Activated naive CD4-positive, alpha-beta T cell treated with anti-CD3 and anti-CD28 coated beads for 36 hours (primary cell): ENCODE results near the gene GARS1. TPM values are rescaled to one million over a fixed set of nuclear protein-coding genes. Genes with fewer than 3 reads are reported as not detected.

Source experiments
- CTCF ChIA-PET: fragments of 350-600 bp; sonication (Branson Sonifier 250); formaldehyde crosslinking; loops from one replicate; lab custom pipeline; 2021; ENCODE audit warnings: antibody characterized with exemption; lab: Charles Lee
- DNase-seq: peaks from one replicate; pipeline ENCODE4 v3.0.0-alpha.2; 2020
- H3K27ac Mint-ChIP-seq: one replicate; pipeline ENCODE4 v1.8.0; 2021; ENCODE audit warnings: mild to moderate bottlenecking, mixed read lengths
- H3K27me3 Mint-ChIP-seq: one replicate; pipeline ENCODE4 v1.8.0; 2021; ENCODE audit warnings: low read depth, mixed read lengths
- H3K36me3 Mint-ChIP-seq: one replicate; pipeline ENCODE4 v1.8.0; 2021; ENCODE audit warnings: low read depth, mixed read lengths
- H3K4me1 Mint-ChIP-seq: one replicate; pipeline ENCODE4 v1.8.0; 2021; ENCODE audit warnings: low read depth, mixed read lengths
- H3K4me3 Mint-ChIP-seq: one replicate; pipeline ENCODE4 v1.8.0; 2021; ENCODE audit warnings: mild to moderate bottlenecking, moderate library complexity, mixed read lengths
- H3K9me3 Mint-ChIP-seq: one replicate; pipeline ENCODE4 v1.8.0; 2021; ENCODE audit warnings: mixed read lengths
- intact Hi-C: fragments of 100-400 bp; cut with micrococcal nuclease; formaldehyde crosslinking; loops from one replicate; pipeline ENCODE4 v1.15.1; 2023
- total RNA-seq, 2 experiments: library from RNA; stranded (reverse); gene quantifications; one replicate each; pipeline ENCODE4 v1.2.3, GENCODE V29; 2021

Gene GARS1
- total RNA-seq, 2 experiments from 2014 or later = 367 to 385 TPM

DNA sequence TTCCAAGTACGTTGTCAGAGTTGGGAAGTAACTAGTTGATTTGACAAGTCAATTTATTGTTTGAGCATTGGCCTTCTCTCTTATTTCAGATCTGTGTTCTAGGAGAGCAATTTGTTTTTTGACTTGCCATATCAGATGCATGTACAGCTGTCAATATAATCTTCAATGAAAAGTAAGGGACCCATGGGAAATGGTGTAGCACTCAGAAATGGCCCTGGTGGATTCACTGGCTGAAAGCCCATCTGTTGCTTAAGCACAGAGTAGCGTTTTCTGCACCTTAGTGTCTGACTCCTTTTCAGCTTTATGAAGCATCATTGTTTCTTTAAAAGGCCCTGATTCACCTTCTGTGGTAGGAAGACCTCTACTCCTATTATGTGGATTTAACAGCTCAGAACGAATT lies 10.2 kb downstream of the GARS1 start:
- Mint-ChIP-seq H3K4me1 (peaks cover 41% of the 10 kb centered on the region), H3K9me3 (no peaks in the 10 kb centered on the region), H3K27me3 (no peaks in the 10 kb centered on the region), H3K36me3 (peaks cover 71% of the 10 kb centered on the region), H3K27ac (no peak overlapping the region), H3K4me3 (no peak overlapping the region)
- CTCF ChIA-PET = interaction anchor here (1.1 kb wide), 1 partner anchor 8 kb away, joined by 6 read pairs; no protein-coding TSS in a partner anchor
- DNase-seq = no peak
- intact Hi-C loops = no loop called here

DNA sequence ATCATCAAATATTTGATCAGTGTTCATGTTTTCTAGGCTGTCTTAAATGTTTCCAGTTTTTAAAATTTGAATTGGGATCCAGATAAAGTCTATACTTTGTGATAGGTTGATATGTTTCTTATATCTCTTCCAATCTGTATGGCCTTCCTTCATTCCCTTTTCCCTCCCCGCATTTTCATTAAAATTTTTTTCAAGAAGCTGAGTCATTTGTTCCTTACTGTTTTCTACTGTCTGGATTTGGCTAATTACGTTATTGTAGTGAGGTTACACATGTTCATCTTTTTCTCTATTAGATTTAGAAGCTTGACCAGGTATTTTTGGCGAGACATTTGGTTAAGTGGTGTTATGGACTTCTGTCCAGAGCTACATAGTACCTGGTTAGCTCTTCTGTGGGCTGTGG lies 11.2 kb downstream of the GARS1 start:
- CTCF ChIA-PET = no interaction called here
- H3K27me3 Mint-ChIP-seq = no peaks in the 10 kb centered on the region
- no peak overlapping the region for H3K27ac Mint-ChIP-seq
- no peak overlapping the region for H3K4me3 Mint-ChIP-seq
- H3K9me3 Mint-ChIP-seq = no peaks in the 10 kb centered on the region
- H3K36me3 Mint-ChIP-seq = peaks cover 67% of the 10 kb centered on the region
- DNase-seq = no peak
- intact Hi-C loops = no loop called here
- peaks cover 39% of the 10 kb centered on the region for H3K4me1 Mint-ChIP-seq

DNA sequence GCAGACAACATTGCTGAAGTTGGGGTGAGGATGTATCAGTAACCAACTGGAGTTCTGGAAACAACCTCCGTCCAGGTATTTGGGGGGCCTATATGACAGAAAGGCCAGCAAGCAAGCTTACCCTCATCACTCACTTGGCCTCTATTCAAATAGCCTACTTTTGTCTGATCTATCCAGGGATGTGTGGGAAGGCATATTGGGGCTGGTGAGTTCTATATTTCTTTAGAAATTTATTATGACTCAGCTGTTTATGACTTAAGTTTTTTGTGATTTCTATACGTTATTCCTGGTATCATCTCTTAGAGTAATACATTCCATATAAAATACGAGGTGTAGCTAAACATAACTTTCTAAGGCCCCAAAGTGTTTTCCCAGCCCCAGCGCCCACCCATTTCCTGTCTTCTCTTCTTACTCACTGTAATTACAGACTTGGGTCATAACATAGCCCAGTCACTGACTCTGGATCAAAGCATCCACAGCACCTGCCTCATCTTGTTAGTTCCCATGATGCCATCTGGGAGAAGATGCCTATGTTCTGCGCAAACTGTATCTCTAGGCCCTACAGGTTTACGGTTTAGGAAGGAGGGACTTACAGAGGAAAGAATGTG lies 18.1 kb downstream of the GARS1 start:
- Mint-ChIP-seq H3K36me3 (peaks cover 69% of the 10 kb centered on the region), H3K9me3 (no peaks in the 10 kb centered on the region), H3K27me3 (no peaks in the 10 kb centered on the region), H3K27ac (peak overlapping the region; percentile 66), H3K4me1 (peaks cover 34% of the 10 kb centered on the region), H3K4me3 (no peak overlapping the region)
- DNase-seq = no peak
- CTCF ChIA-PET = interaction anchor here (0.7 to 1.5 kb wide), 3 partner anchors 8 to 22 kb away, joined by 3 to 6 read pairs (median 4); no protein-coding TSS in a partner anchor
- intact Hi-C loops = loop anchor here (1.0 to 2.0 kb wide), 2 partner anchors 15 to 16 kb away; no protein-coding TSS in a partner anchor

DNA sequence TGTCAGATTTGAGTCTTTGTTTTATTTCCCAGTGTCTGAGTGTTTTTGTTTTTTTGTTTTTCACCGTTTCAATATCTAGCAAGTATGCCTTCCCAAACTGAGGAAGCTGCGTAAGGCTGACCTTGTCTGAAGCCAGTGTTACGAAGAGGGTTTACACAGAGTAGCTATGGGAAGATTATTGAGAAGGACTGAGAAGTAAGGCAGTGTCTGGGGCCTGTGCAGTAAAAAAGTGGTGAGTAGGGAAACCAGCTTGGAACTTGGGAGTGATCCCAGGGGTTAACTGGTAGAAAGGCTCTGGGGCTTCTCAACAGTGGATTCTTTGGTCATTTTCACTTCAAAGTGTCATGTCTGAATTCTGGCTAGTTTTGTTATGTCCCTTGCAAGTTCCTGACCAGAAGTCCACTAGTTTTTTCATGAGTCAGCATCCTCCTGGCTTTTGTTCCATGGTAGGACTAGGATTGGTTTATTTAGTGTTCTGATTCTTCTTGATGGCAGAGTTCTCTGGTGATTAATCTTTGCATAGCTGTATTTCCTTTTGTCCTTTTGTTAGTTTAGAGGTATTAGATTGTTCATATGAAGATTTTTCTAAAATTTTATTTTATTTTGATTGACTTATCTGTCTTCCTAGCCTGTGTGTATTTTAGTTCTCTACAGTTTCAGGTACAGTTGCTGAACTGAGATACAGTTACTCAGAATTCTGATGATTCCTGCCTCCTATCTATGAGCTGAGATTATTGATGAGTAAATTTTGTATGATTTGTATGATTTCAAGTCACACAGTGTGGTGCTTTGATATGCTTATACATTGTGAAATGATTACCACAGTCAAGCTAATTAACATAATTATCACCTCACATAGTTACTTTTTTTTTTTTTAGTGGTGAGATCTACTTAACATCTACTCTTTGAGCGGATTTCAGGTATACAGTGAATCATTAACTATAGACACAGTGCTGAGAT lies 19.0 kb downstream of the GARS1 start:
- Mint-ChIP-seq H3K4me1 (peaks cover 34% of the 10 kb centered on the region), H3K9me3 (no peaks in the 10 kb centered on the region), H3K4me3 (no peak overlapping the region), H3K27me3 (no peaks in the 10 kb centered on the region), H3K27ac (peak overlapping the region; percentile 66), H3K36me3 (peaks cover 68% of the 10 kb centered on the region)
- intact Hi-C loops = loop anchor here (1.0 to 2.0 kb wide), 2 partner anchors 15 to 16 kb away; no protein-coding TSS in a partner anchor
- no peak for DNase-seq
- CTCF ChIA-PET = interaction anchor here (0.7 to 1.5 kb wide), 3 partner anchors 9 to 21 kb away, joined by 3 to 6 read pairs (median 4); no protein-coding TSS in a partner anchor

DNA sequence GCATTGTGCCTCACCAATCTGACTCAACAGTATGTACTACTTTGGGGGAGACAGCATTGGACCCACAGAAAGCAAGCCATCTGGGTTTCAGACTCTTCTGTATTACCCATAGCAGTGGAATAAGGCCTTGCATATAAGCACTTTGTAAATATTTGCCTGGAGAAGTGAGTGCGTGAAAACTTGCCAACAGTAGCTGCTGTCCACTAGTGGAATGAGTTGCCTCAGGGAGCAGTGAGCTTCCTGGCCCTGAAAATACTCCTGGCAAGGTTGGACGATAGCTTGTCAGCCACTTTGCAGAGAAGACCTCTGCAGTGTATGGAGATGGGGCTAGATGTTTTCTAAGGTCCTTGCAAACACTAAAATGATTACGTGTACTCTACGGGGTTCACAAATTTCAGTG lies 21.6 kb downstream of the GARS1 start:
- intact Hi-C loops = no loop called here
- Mint-ChIP-seq H3K4me1 (peaks cover 26% of the 10 kb centered on the region), H3K27ac (no peak overlapping the region), H3K27me3 (no peaks in the 10 kb centered on the region), H3K4me3 (no peak overlapping the region), H3K36me3 (peaks cover 69% of the 10 kb centered on the region), H3K9me3 (no peaks in the 10 kb centered on the region)
- no peak for DNase-seq
- CTCF ChIA-PET = no interaction called here

DNA sequence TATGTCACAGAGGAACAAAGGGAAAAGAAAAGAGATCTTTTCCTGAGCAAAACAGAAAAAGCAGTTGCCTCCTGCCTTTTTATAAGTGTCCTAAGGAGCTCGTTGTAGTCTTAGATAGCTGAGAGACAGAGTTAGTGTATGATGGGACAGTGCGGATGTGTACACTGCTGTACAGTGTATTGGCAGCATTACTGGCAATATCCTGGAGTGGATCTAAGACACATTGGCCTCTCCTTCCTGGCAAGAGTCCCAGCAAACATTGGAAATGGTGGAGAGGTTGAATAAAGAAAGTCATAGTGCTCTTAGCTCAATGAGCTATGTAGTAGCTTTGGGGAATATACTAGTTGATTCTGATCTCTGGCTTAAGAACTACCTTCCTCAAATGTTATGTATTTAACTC lies 22.7 kb downstream of the GARS1 start:
- CTCF ChIA-PET = no interaction called here
- no peak overlapping the region for H3K4me3 Mint-ChIP-seq
- H3K27me3 Mint-ChIP-seq = no peaks in the 10 kb centered on the region
- H3K27ac Mint-ChIP-seq = no peak overlapping the region
- H3K4me1 Mint-ChIP-seq = peaks cover 18% of the 10 kb centered on the region
- intact Hi-C loops = no loop called here
- peaks cover 72% of the 10 kb centered on the region for H3K36me3 Mint-ChIP-seq
- no peak for DNase-seq
- H3K9me3 Mint-ChIP-seq = no peaks in the 10 kb centered on the region

DNA sequence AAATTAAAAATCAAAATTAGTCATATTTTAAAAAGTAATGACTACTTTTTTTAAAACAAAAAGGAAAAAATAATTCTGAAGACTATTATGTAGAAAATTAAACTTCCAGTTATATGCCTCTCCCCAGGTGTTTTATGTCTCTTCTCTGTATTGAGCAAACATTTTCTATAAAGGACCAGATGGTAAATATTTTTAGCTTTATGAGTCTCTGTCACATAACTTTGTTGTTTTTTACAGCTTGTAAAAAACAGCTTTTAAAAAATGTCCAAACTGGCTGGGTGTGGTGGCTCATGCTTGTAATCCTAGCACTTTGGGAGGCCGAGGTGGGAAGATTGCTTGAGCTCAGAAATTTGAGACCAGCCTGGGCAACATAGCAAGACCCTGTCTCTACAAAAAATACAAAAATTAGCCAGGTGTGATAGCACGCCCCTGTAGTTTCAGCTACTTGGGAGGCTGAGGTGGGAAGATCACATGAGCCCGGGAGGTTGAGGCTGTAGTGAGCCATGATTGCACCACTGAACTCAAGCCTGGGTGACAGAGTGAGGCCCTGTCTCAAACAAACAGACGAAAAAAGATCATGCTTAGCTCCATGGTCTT lies 23.5 kb downstream of the GARS1 start:
- no peaks in the 10 kb centered on the region for H3K9me3 Mint-ChIP-seq
- H3K4me1 Mint-ChIP-seq = peaks cover 9% of the 10 kb centered on the region
- H3K4me3 Mint-ChIP-seq = no peak overlapping the region
- intact Hi-C loops = no loop called here
- CTCF ChIA-PET = no interaction called here
- no peak for DNase-seq
- no peak overlapping the region for H3K27ac Mint-ChIP-seq
- H3K27me3 Mint-ChIP-seq = no peaks in the 10 kb centered on the region
- H3K36me3 Mint-ChIP-seq = peaks cover 69% of the 10 kb centered on the region

DNA sequence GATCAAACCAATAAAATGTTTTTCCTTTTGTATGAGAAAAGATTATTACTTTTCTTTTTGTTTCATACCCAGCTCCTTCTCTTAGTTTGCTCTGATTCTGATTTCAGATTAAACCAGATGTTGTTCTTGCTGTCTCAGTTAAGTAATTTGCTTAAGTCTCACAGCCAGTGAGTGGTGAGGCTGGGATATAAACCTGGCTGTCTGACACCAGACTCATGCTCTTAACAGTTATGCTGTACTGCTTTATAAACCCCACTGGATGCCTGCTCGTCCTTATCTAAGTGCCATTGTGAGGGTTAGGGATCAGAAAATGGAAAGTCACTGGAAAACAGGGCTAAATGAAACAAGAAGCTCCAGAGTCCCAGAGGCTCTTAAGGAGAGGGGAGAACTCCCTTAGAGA lies 24.3 kb downstream of the GARS1 start:
- H3K27ac Mint-ChIP-seq = no peak overlapping the region
- intact Hi-C loops = no loop called here

DNA sequence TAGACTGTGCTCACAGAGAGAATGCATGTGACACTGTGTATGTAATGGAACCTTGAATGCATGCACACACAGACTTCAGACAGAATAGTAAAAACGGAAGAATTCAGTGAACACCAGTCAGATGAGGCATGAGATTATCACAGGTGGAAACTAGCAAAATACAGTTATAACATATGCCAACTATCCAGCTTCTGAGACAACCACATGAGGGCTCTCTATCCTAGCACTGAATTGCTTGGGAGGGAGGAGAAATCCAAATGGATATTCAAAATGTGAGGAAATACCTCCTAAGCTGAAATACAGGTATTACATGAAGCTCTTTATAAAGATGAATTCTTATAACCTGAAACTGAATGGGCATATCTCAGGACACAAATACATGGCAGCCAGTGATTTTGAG lies 30.6 kb downstream of the GARS1 start:
- no peak for DNase-seq
- H3K27ac Mint-ChIP-seq = no peak overlapping the region
- no peaks in the 10 kb centered on the region for H3K27me3 Mint-ChIP-seq
- H3K4me1 Mint-ChIP-seq = no peaks in the 10 kb centered on the region
- no peak overlapping the region for H3K4me3 Mint-ChIP-seq
- peaks cover 73% of the 10 kb centered on the region for H3K36me3 Mint-ChIP-seq
- H3K9me3 Mint-ChIP-seq = no peaks in the 10 kb centered on the region
- intact Hi-C loops = no loop called here
- CTCF ChIA-PET = no interaction called here

More for the DNA sequence above, 24.3 kb downstream of the GARS1 start:
- no peak for DNase-seq
- Mint-ChIP-seq H3K9me3 (no peaks in the 10 kb centered on the region), H3K27me3 (no peaks in the 10 kb centered on the region), H3K36me3 (peaks cover 68% of the 10 kb centered on the region), H3K4me3 (no peak overlapping the region), H3K4me1 (peaks cover 3% of the 10 kb centered on the region)
- CTCF ChIA-PET = interaction anchor here (0.9 to 1.1 kb wide), 2 partner anchors 64 to 121 kb away, joined by 3 to 5 read pairs; partner anchors contain the start of gene CRHR2

DNA sequence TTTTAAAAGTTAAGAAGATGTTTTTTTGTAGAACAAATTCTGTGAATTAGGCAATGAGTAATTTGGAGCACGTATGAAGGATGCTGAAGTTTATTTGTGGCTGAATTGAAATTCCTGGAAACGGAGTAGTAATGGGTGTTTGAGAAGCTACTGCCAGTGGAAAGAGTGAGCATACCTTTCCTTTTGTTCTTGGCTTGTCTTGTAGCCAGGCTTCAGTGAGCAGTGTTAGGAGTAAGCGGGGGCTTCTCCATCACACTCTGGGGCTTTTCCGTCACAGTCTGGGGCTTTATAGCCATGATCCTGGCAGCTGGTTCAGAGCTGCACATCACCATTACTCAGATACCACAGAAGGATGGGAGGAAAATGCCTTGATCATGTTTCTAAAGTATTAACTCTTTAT lies 32.3 kb downstream of the GARS1 start:
- Mint-ChIP-seq H3K27ac (peak overlapping the region; percentile 36), H3K9me3 (no peaks in the 10 kb centered on the region), H3K4me1 (no peaks in the 10 kb centered on the region), H3K27me3 (no peaks in the 10 kb centered on the region), H3K36me3 (peaks cover 76% of the 10 kb centered on the region), H3K4me3 (no peak overlapping the region)
- intact Hi-C loops = no loop called here
- CTCF ChIA-PET = interaction anchor here (0.6 to 2.5 kb wide), 2 partner anchors 51 to 113 kb away, joined by 4 to 9 read pairs; no protein-coding TSS in a partner anchor
- DNase-seq = no peak

DNA sequence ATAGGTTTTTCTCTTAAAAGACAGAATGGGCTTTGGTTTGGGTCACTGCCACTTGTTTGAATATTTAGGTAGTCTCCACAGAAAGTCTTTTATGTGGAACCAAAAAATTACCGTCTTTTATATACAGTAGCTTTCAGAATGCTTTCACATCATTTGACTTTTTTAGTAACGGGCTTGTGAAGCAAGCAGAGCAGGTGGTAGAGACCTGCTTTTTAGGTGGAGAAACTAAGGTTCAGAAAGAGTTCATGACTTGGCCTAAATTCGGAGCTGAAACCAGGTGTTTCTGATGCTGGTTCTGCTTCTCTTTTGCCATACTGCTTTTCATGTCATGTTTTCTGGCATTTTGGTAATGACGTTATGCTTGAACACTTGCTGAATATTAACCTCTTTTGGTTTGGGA lies 36.3 kb downstream of the GARS1 start:
- CTCF ChIA-PET = interaction anchor here (0.7 to 1.2 kb wide), 3 partner anchors 11 to 109 kb away, joined by 3 to 5 read pairs (median 5); no protein-coding TSS in a partner anchor
- H3K4me1 Mint-ChIP-seq = no peaks in the 10 kb centered on the region
- DNase-seq = no peak
- H3K27me3 Mint-ChIP-seq = no peaks in the 10 kb centered on the region
- H3K36me3 Mint-ChIP-seq = peaks cover 82% of the 10 kb centered on the region
- peaks cover 1% of the 10 kb centered on the region for H3K9me3 Mint-ChIP-seq
- intact Hi-C loops = no loop called here
- no peak overlapping the region for H3K4me3 Mint-ChIP-seq
- no peak overlapping the region for H3K27ac Mint-ChIP-seq

DNA sequence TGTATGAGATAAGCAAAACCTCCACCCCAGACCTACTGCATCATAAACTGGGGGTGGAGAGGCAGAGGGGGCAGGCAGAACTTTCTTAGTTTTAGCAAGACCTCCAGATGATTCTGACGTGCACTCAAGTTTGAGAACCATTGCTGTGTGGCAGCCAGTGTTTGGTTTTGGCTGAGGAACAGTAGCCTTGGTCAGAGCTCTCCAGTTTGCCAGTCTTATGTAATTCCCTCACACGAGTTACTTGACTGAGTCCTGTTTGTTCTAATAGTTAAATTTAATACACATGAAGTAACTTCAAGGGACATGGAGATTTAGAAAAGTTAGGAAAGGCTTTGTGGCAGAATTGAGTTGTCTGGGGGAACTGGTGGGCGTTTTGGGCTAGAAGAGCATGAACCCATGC lies 38.5 kb downstream of the GARS1 start:
- no peak overlapping the region for H3K4me3 Mint-ChIP-seq
- intact Hi-C loops = no loop called here
- H3K9me3 Mint-ChIP-seq = peaks cover 1% of the 10 kb centered on the region
- CTCF ChIA-PET = interaction anchor here (3.5 kb wide), 1 partner anchor 107 kb away, joined by 12 read pairs; no protein-coding TSS in a partner anchor
- H3K27ac Mint-ChIP-seq = no peak overlapping the region
- H3K27me3 Mint-ChIP-seq = no peaks in the 10 kb centered on the region
- H3K36me3 Mint-ChIP-seq = peaks cover 69% of the 10 kb centered on the region
- no peak for DNase-seq
- H3K4me1 Mint-ChIP-seq = no peaks in the 10 kb centered on the region
